Measurements from ENCODE around the gene RPLP1. TPM values are rescaled to one million over a fixed set of nuclear protein-coding genes. Genes with fewer than 3 reads are reported as not detected.
A peak's percentile ranks its signal among the peaks of the same experiment; 100 is the strongest.

RPLP1 gene
- total RNA-seq = 1,000 to 10,000 TPM in 4 of 9 donors, 100 to 1,000 TPM in 5; 279 to 1,990 (median 846) TPM
- polyA plus RNA-seq = 1,000 to 10,000 TPM in 2 of 3 donors, 100 to 1,000 TPM in 1; 232 to 1,639 (median 1,096) TPM
- long read RNA-seq, donor 1, transcript RPLP1-201 (4 exons, 1,197 nt) = major isoform, 1,401 of 1,581 reads
- long read RNA-seq, donor 1, transcript RPLP1-202 (3 exons, 445 nt) = minor isoform, 21 of 1,581 reads
- long read RNA-seq, donor 1, transcript RPLP1-204 (3 exons, 940 nt) = minor isoform, 14 of 1,581 reads
- long read RNA-seq, donor 1, partial matches to known transcripts = 76 of 1,581 reads
- long read RNA-seq, donor 1, other reads (novel, unspliced or antisense) = 69 of 1,581 reads
- long read RNA-seq, donor 2, transcript RPLP1-202 (3 exons, 445 nt) = minor isoform, 25 of 1,282 reads
- long read RNA-seq, donor 2, transcript RPLP1-201 (4 exons, 1,197 nt) = major isoform, 1,074 of 1,282 reads
- long read RNA-seq, donor 2, transcript RPLP1-204 (3 exons, 940 nt) = minor isoform, 10 of 1,282 reads
- long read RNA-seq, donor 2, partial matches to known transcripts = 127 of 1,282 reads
- long read RNA-seq, donor 2, other reads (novel, unspliced or antisense) = 45 of 1,282 reads
- long read RNA-seq, donor 3, transcript RPLP1-201 (4 exons, 1,197 nt) = major isoform, 819 of 1,132 reads
- long read RNA-seq, donor 3, transcript RPLP1-202 (3 exons, 445 nt) = minor isoform, 15 of 1,132 reads
- long read RNA-seq, donor 3, transcript RPLP1-204 (3 exons, 940 nt) = minor isoform, 23 of 1,132 reads
- long read RNA-seq, donor 3, partial matches to known transcripts = 232 of 1,132 reads
- long read RNA-seq, donor 3, other reads (novel, unspliced or antisense) = 43 of 1,132 reads
- long read RNA-seq, donor 4, transcript RPLP1-201 (4 exons, 1,197 nt) = major isoform, 3,615 of 3,673 reads
- long read RNA-seq, donor 4, transcript RPLP1-202 (3 exons, 445 nt) = minor isoform, 14 of 3,673 reads
- long read RNA-seq, donor 4, partial matches to known transcripts = 11 of 3,673 reads
- long read RNA-seq, donor 4, other reads (novel, unspliced or antisense) = 33 of 3,673 reads
- long read RNA-seq, donor 5, transcript RPLP1-201 (4 exons, 1,197 nt) = major isoform, 1,541 of 1,569 reads
- long read RNA-seq, donor 5, transcript RPLP1-202 (3 exons, 445 nt) = minor isoform, 11 of 1,569 reads
- long read RNA-seq, donor 5, partial matches to known transcripts = 8 of 1,569 reads
- long read RNA-seq, donor 5, other reads (novel, unspliced or antisense) = 7 of 1,569 reads
- long read RNA-seq, donor 6, transcript RPLP1-201 (4 exons, 1,197 nt) = major isoform, 3,551 of 3,614 reads
- long read RNA-seq, donor 6, transcript RPLP1-202 (3 exons, 445 nt) = minor isoform, 14 of 3,614 reads
- long read RNA-seq, donor 6, partial matches to known transcripts = 7 of 3,614 reads
- long read RNA-seq, donor 6, other reads (novel, unspliced or antisense) = 42 of 3,614 reads
- long read RNA-seq, donor 7, transcript RPLP1-202 (3 exons, 445 nt) = minor isoform, 13 of 1,023 reads
- long read RNA-seq, donor 7, transcript RPLP1-204 (3 exons, 940 nt) = minor isoform, 17 of 1,023 reads
- long read RNA-seq, donor 7, transcript RPLP1-201 (4 exons, 1,197 nt) = major isoform, 863 of 1,023 reads
- long read RNA-seq, donor 7, partial matches to known transcripts = 85 of 1,023 reads
- long read RNA-seq, donor 7, other reads (novel, unspliced or antisense) = 44 of 1,023 reads
- long read RNA-seq, donor 8, transcript RPLP1-204 (3 exons, 940 nt) = minor isoform, 15 of 1,752 reads
- long read RNA-seq, donor 8, transcript RPLP1-202 (3 exons, 445 nt) = minor isoform, 23 of 1,752 reads
- long read RNA-seq, donor 8, transcript RPLP1-201 (4 exons, 1,197 nt) = major isoform, 1,445 of 1,752 reads
- long read RNA-seq, donor 8, partial matches to known transcripts = 185 of 1,752 reads
- long read RNA-seq, donor 8, other reads (novel, unspliced or antisense) = 84 of 1,752 reads
- long read RNA-seq, donor 9, transcript RPLP1-201 (4 exons, 1,197 nt) = major isoform, 1,012 of 1,369 reads
- long read RNA-seq, donor 9, transcript RPLP1-204 (3 exons, 940 nt) = minor isoform, 23 of 1,369 reads
- long read RNA-seq, donor 9, transcript RPLP1-202 (3 exons, 445 nt) = minor isoform, 23 of 1,369 reads
- long read RNA-seq, donor 9, partial matches to known transcripts = 269 of 1,369 reads
- long read RNA-seq, donor 9, other reads (novel, unspliced or antisense) = 41 of 1,369 reads
- long read RNA-seq, donor 10, transcript RPLP1-201 (4 exons, 1,197 nt) = major isoform, 551 of 642 reads
- long read RNA-seq, donor 10, transcript RPLP1-204 (3 exons, 940 nt) = minor isoform, 12 of 642 reads
- long read RNA-seq, donor 10, transcript RPLP1-202 (3 exons, 445 nt) = minor isoform, 6 of 642 reads
- long read RNA-seq, donor 10, partial matches to known transcripts = 48 of 642 reads
- long read RNA-seq, donor 10, other reads (novel, unspliced or antisense) = 25 of 642 reads

DNA sequence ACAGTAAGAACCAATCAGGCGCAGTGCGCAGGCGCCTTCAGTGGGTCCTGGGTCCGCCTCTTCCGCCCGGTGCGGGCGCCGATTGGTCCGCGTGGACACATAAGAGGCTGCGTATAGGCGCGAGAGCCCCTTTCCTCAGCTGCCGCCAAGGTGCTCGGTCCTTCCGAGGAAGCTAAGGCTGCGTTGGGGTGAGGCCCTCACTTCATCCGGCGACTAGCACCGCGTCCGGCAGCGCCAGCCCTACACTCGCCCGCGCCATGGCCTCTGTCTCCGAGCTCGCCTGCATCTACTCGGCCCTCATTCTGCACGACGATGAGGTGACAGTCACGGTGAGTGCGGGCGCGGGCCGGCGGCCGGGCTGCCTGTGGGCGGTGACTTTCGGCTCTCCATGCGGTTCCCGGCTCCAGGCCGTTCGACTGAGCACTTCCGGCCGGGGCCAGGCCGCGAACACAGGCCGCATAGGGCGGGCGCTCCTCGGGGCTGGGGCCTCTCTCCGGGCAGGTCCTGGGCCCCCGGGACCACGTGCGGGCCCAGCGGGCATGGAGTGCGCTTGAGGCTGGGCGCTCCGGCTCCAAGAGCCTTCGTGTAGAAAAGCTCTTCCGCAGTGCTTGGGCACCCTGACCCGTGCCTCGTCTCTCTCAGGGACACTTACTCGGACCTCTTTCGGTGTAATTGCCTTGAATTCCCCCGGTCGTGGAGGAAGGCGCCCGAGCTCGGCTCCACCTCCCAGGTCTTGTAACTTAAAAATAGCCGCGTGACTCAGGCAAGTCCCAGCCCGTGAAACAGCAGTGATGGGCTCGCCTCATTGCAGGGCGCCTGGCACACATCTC lies at the start of gene RPLP1:
Gene RPLP1, plus strand, starts transcription at position 127 of the 830 bp plus-strand sequence. Its CDS starts 131 bp downstream, at position 258.
- H3K9me3 ChIP-seq (replicated peaks in 1 of 3) = no peaks in the 10 kb centered on the region
- TF ChIP-seq POLR2A (IDR thresholded peaks at IDR 0.05) = peak; percentile 75 to 79
- TF ChIP-seq, protein P1, sequence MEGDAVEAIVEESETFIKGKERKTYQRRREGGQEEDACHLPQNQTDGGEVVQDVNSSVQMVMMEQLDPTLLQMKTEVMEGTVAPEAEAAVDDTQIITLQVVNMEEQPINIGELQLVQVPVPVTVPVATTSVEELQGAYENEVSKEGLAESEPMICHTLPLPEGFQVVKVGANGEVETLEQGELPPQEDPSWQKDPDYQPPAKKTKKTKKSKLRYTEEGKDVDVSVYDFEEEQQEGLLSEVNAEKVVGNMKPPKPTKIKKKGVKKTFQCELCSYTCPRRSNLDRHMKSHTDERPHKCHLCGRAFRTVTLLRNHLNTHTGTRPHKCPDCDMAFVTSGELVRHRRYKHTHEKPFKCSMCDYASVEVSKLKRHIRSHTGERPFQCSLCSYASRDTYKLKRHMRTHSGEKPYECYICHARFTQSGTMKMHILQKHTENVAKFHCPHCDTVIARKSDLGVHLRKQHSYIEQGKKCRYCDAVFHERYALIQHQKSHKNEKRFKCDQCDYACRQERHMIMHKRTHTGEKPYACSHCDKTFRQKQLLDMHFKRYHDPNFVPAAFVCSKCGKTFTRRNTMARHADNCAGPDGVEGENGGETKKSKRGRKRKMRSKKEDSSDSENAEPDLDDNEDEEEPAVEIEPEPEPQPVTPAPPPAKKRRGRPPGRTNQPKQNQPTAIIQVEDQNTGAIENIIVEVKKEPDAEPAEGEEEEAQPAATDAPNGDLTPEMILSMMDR (IDR thresholded peaks at IDR 0.05) = peak in 1 of 6 experiments; percentile 6
- no peaks in the 10 kb centered on the region for H3K27me3 ChIP-seq
- 0 to 1% (median 0%) methylated on average over 16 to 77 of the region's 77 CpGs for WGBS, 4 donors
- H3K36me3 ChIP-seq (replicated peaks in 1 of 2) = peaks cover 0 to 24% of the 10 kb centered on the region in 2 donors
- peaks cover 12 to 26% of the 10 kb centered on the region in 2 donors for H3K4me1 ChIP-seq (replicated peaks in 1 of 2)
- peak within 1 kb of the TSS; percentile 81 to 97 (median 93) for H3K27ac ChIP-seq
- peak within 1 kb of the TSS; percentile 64 to 90 (median 79) for H3K4me3 ChIP-seq
- DNase-seq = peak; percentile 95 to 99 (median 97)
- intact Hi-C loops (cut with DNase I) = no loop called here

DNA sequence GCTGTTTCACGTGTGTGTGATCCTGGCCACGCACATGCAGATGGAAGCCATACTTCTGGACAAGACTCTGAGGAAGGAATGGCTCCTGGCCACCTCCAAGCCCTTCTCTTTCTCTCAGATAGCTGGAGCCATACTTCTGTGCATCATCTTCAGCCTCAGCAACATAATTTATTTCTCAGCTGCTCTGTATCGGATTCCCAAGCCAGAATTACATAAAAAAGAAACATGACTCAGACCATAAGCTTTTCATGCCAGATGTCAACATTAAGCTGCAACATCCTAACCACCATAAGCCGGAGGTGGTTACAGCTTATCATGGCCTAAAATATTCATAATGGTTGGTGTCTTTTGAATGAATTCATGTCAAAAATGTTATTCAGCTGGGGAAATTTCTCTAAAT lies 49.0 kb upstream of the RPLP1 start:
- Histone ChIP-seq H3K36me3 (replicated peaks in 1 of 2) (no peaks in the 10 kb centered on the region), H3K9me3 (replicated peaks in 1 of 3) (no peaks in the 10 kb centered on the region), H3K4me1 (replicated peaks in 1 of 2) (no peaks in the 10 kb centered on the region), H3K27ac (no peak overlapping the region), H3K4me3 (no peak overlapping the region), H3K27me3 (no peaks in the 10 kb centered on the region)
- WGBS, 4 donors = 74 to 79% (median 75%) methylated on average over 4 of the region's 4 CpGs
- intact Hi-C loops (cut with DNase I) = no loop called here
- no peak for TF ChIP-seq POLR2A (IDR thresholded peaks at IDR 0.05)
- TF ChIP-seq, protein P1 (IDR thresholded peaks at IDR 0.05) = no peak
- DNase-seq = no peak
